CMK (cell line): Measurements from ENCODE around the gene PIGR.

Experiments used
- DNase-seq: peaks from one replicate; pipeline ENCODE4 v3.0.0-alpha.2; 2010; ENCODE audit warnings: low read depth

The PIGR gene

DNA sequence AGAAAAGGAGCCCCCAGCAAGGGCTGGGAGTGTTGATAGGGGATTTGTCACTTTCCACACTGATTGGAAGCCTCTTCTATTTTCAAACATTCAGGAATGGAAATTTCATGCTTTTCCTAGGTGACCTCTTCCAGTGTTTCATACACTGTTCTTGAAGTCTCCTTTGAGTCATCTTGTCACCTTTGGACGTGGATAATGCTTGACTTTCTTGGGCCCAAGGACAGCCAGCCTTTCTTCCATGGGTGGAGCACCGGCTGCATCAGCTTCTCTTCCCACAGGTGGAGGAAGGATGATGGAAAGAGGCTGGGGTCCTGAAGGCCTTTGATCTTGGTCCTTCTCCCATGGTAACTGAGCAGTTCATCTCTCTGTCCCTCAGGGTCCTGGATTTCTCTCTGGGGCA, 11.9 kb upstream of the PIGR start:
- no peak for DNase-seq

DNA sequence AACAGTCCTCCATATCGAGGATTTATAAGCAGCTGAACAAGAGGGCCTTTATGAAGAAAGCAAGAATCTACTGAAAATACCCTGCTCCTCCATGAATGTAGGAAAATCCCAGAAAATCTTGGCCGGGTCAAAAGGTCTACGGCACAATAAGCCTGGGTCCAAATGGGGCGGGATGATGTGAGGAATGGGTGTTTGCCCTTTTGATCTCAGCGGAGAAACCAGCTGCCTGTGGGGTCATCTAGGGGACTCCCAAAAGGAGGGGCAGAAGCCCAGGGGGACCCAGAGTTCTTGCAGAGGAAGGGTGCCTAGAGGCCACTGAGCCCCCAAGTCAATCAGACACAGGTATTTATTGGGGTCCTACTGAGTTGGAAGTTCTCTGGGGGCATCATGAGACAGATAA, 11.4 kb upstream of the PIGR start:
- DNase-seq: no peak

DNA sequence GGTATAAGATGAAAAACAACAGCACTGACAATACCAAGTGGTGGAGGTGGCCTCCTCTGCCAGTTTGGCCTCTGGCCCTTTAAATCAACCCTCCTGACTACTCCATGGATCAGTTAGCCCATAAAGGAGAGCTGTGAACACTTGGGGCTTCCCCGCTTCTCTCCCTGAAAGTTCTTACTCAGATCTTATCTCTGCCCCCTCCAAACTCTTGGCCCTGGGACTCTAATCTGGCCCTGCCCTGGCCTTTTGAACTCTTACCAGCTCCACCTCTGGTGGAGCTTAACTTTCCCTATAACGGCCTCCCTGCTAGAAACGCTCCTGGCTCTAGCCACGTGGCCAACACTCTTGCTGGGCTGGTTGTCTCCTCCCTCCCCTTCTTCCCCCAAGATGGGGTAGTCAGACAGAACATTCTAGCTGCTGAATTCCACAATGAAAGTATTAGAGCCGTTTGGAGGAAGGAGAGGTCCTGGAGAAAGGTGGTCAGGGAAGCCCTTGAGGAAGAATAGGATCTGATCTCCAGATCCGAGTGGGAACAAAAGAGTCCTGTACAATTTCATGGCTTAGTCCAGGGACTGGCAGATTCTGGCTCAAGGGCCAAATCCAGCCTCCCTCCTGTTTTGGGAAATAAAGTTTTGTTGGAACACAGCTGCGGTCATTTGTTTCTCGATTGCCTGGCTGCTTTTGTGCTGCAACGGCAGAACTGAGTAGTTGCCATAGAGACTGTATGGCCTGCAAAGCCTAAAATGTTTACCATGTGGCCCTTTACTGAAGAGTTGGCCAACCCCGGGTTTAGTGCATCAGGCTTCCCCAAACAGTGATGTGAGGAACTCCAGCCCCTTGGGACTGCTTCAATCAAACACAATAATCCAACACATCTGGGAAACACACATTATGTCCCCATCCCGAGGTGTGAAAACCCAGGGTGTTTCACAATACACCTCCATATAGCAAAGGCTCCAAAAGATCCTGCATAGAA, 9.5 kb upstream of the PIGR start:
- DNase-seq: no peak

- no peak for DNase-seq
These were observed 8.4 kb upstream of the PIGR start for GRCh38 chr1:206954459-206955342.

DNA sequence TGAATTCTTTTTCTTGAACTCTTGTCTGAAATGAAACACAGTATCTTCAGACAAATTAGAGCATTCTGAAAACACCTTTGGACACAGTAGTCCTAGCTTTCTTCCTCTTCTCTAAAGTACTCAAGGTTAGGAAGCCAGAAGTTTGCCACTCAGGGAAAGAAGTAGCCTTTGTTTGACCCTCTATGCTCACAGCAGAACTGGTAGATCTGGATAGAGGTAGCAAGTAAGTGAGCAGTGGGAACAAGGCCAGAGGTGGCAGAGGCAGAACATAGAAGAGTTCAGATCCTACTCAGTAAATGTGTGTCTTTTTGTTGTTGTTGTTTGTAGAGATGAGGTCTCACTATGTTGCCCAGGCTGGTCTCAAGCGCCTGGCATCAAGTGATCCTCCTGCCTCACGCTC, 7.4 kb upstream of the PIGR start:
- DNase-seq: no peak

DNA sequence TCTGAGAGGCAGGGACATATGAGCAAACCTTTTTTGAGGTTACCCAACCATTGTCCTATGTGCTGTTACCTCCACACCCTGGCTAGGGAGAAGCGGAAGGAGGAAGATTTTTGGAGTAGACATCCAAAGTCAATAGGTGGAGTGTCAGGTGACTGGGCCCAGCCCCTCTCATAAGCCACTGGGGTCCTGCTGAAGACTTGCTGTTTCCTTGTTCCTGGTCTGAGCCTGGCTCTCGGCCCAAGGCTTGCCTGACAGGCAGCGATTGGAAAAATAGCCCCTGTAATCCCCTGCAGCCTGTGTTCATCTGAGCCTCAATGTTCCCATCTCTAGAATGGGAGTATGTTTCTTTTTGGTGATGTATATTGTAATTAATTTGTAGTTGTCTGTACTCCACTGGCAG, 6.9 kb upstream of the PIGR start:
- DNase-seq: no peak

GRCh38 chr1:206952171-206952570, 5.9 kb upstream of the PIGR start:
- no peak for DNase-seq

DNA sequence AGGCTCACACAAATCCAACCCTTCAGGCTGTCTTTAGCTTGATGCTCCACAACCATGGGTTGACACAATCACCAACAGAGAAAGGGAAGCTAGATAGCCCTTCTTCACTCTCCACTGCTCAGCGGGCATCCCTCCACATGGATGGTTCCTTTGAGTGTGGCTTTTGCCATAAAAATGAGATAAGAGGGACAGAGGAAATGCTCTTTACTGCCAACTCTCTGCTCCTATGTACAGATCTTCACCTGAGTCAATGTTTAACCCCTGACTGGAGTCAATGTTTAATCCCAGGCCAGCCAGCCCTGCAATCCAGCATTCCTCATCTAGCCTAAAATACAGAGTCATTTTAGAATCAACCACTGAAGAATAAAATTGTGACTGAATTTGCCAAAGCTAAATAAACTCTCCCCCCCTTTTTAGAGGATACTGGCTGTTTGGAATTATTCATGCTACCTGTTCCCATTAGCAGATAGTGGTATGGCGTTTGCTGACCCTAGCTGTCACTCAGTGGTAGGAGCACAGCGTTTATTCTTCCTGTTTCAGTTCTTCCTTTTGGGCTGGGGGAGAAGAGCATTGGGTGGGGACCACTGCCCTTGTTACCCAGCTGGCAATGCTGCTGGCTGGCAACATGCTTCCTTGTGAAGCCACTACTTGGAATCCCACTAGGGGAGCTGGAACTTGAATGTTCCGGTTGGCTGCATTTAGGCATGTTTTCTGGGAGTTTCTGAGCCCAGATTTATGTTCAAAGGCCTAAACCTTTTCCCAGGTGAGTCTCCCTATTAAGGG, 5.2 kb upstream of the PIGR start:
- DNase-seq: no peak

GRCh38 chr1:206949641-206950040, 3.4 kb upstream of the PIGR start:
- DNase-seq: no peak

DNA sequence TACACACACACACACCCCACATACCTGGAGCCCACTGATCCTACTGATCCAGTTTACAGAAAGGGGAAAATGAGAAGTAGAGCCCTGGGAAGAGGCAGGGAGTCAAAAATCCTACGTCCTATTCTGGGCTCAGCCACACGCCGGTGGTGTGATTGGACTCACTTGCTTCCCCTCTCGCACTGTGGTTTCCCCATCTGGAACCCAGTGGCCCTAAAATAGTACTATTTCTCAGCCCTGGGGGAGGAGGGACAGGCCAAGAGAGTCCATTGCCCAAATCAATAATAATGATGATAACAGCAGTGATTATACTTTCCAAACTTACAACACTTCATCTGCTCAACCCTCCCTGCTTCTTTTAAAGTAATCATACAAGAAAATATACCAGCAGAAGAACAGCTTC, 2.9 kb upstream of the PIGR start:
- no peak for DNase-seq

- no peak for DNase-seq
These were observed 989 bp upstream of the PIGR start for GRCh38 chr1:206947255-206947654.

DNA sequence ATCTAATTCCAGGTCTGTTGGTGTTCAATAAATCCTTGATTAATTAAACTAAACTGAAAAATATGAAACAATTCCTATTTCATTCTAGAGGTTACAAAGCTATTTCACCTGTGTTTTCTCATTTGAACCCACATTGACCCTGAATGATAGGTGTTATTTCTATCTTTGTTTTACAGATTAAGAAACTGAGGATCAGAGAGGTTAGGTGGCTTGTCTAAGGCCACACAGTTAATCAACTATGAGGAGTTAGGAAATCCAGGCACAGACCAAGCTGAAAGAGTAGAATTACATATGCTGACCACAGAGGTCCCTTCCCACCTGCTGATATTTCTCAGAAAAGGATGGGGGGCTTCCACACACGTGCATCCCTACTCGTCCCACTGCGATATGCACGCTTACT, 487 bp downstream of the PIGR start:
- DNase-seq: no peak

DNA sequence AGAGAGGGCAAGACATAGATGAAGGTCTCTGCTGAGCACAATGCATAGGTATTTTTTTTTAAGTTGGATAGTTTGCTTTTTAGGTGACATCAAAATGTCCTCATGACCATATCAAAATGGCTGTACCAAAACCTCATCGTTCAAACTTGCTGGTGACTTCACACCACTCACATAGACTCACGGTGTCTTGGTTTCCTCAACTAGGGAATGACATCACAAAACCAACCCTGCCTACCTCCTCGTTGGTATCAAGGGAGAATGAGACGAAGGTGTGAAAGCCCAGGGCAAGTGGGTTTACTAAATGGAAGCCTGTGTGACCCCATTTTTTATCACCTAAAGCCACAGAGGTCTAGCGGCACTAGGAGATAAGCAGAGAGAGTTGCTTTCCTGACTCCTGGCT, 1.6 kb downstream of the PIGR start:
- no peak for DNase-seq

DNA sequence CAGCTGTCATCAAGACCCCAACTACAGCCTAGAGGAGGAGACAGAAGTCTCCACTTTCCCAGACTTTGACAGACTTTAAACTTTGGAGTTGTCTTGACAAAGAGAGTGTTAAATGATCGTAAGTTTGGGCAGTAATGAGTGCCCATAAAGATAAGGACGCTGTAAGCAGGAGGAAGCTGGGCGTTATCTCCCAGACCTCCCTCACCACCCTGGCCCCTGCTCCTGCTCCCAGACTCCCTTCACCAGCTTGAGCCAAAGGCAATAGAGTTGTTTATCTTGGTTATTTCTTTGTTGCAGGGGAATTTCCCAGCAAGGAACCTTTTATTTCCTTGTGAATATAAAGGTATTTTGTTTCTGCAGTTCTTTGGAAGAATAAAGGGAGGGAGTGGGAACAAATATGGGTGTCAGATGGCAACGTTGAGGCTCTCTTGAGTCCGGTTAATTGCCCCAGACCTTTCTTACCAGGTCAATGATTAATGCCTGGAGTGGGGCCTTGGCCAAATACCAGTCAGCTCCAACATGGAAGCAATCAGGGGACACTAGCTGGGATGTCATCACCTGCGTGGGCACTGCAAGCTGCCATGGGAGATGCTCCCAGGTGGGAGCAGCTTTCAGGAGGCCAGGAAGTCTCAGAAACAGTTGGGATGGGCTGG, 4.4 kb downstream of the PIGR start:
- no peak for DNase-seq

GRCh38 chr1:206940588-206940936, 5.7 kb downstream of the PIGR start:
- DNase-seq: no peak

- DNase-seq: no peak
These were observed 6.3 kb downstream of the PIGR start for GRCh38 chr1:206939841-206940587.

GRCh38 chr1:206939131-206939530, 7.1 kb downstream of the PIGR start:
- DNase-seq: no peak

GRCh38 chr1:206937425-206937824, 8.8 kb downstream of the PIGR start:
- peak; percentile 49 for DNase-seq

DNA sequence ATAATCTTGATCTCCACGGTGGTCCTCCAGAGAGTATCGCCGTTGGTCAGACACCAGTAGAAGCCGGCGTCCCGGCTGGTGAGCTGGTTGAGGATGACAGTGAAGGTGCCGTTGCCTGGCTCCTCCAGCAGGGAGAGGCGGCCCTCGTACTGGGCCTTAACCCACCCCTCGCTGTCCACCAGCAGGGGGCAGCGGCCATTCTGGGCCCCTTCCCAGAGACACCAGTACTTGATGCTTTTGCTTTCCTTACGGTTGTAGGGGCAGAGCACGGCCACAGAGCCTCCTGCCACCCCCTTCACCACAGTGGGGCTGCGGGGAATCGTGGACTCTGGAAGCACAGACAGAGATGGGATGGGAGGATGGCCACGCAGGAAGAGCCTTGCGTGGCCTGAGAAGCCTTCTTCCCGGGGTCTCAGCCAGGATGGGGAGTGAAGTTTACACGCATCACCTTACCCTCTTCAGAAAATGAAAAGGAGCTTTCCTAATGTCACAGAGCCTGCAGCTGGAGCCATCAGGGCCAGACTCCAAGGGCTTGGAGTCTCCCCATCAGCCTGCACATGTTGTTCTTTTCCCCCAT, 10.7 kb downstream of the PIGR start:
- peak; percentile 54 for DNase-seq

DNA sequence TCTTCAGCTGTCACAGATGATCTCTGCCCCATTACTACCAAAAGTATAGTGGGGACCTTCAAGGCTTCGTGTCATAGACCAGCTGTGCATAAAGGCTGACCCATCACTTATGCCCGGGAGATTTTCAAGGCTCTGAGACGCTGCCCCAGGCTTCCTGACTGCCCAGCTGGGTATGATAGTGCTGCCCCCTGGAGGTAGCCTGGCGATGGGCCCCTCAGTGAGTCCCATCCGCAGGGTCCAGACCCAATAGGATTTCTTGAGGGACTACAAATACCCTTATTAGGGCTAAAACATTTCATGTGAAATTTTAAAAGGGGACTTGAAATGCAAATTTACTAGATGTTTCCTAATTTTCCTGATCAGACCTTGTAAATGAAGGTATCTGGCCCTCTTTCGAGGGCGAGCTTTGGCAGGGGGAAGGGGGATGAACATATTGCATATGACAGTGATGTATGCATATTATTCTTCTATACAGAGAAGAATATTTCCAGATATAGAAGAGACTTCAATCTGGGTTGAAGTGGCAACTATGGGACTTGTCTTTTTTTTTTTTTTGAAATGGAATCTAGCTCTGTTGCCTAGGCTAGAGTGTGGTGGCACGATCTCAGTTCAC, 12.8 kb downstream of the PIGR start:
- no peak for DNase-seq
